K562 (cell line): ENCODE data around the gene LRP1. TPM values are rescaled to one million over a fixed set of nuclear protein-coding genes. Genes with fewer than 3 reads are reported as not detected.

Source experiments
- ATF7 ChIP-seq: fragments of 450-650 bp; IDR thresholded peaks from 2 replicates; pipeline ENCODE4 v1.7.1; 2014; ENCODE audit warnings: mild to moderate bottlenecking, moderate library complexity
- CREM ChIP-seq: IDR thresholded peaks from 2 replicates; pipeline ENCODE4 v1.6.1; 2014; ENCODE audit warnings: antibody characterized with exemption, low read depth
- ELK1 ChIP-seq: sonication (generic); formaldehyde crosslinking; IDR thresholded peaks from 2 replicates; pipeline ENCODE4 v1.8.1; 2022; ENCODE audit warnings: missing genetic modification reagents
- GATA2 ChIP-seq: sonication (generic); formaldehyde crosslinking; IDR thresholded peaks from 2 replicates; pipeline ENCODE4 v1.4.0; 2020; ENCODE audit warnings: mild to moderate bottlenecking, missing genetic modification reagents
- GTF3C2 ChIP-seq: IDR thresholded peaks from 3 replicates; pipeline ENCODE4 v1.6.1; 2011; ENCODE audit warnings: borderline replicate concordance, mild to moderate bottlenecking, moderate library complexity; ENCODE audit not compliant: insufficient read length; ENCODE audit errors: extremely low read depth
- MAX ChIP-seq: sonication (generic); formaldehyde crosslinking; IDR thresholded peaks from 2 replicates; pipeline ENCODE4 v1.9.0; 2022; ENCODE audit warnings: mild to moderate bottlenecking, missing genetic modification reagents
- MXD1 ChIP-seq: fragments of 250-450 bp; sonication (Bioruptor Pico); IDR thresholded peaks from 2 replicates; pipeline ENCODE4 v1.8.0; 2021; ENCODE audit warnings: borderline replicate concordance, mild to moderate bottlenecking, moderate library complexity; ENCODE audit not compliant: poor library complexity, severe bottlenecking
- NFRKB ChIP-seq: fragments of 450-650 bp; IDR thresholded peaks from 2 replicates; pipeline ENCODE4 v1.6.1; 2016; ENCODE audit warnings: low read depth
- PML ChIP-seq: IDR thresholded peaks from 2 replicates; pipeline ENCODE4 v1.6.1; 2012; ENCODE audit warnings: low read length, inconsistent platforms
- RFX5 ChIP-seq: IDR thresholded peaks from 2 replicates; pipeline ENCODE4 v1.6.1; 2011; ENCODE audit warnings: low read depth, mild to moderate bottlenecking, improper control_type of control experiment, low read length
- SMARCE1 ChIP-seq: fragments of 450-650 bp; IDR thresholded peaks from 2 replicates; pipeline ENCODE4 v1.7.1; 2016; ENCODE audit warnings: mild to moderate bottlenecking
- SNRNP70 ChIP-seq: fragments of 200-400 bp; formaldehyde crosslinking; optimal IDR thresholded peaks from 2 replicates; pipeline ENCODE3; 2017; ENCODE audit warnings: low read depth, low read length
- STAT6 ChIP-seq: sonication (generic); formaldehyde crosslinking; IDR thresholded peaks from 2 replicates; pipeline ENCODE4 v1.8.1; 2023; ENCODE audit warnings: mild to moderate bottlenecking, missing genetic modification reagents
- TFAP4 ChIP-seq: sonication (generic); formaldehyde crosslinking; IDR thresholded peaks from 2 replicates; pipeline ENCODE4 v1.8.0; 2022; ENCODE audit warnings: missing genetic modification reagents, mild to moderate bottlenecking, moderate library complexity, borderline replicate concordance
- UBTF ChIP-seq, 2 experiments: IDR thresholded peaks; 2 replicates each; pipeline ENCODE4 v1.6.1; 2012; ENCODE audit warnings: improper control_type of control experiment in 2 of 2, low read depth in 2 of 2, low read length in 2 of 2, borderline replicate concordance in 1 of 2
- ZBED1 ChIP-seq: IDR thresholded peaks from 2 replicates; pipeline ENCODE4 v1.6.1; 2014
- polyA plus RNA-seq, 8 experiments: library from polyadenylated mRNA; depleted of rRNA in 4 of 8; stranded (reverse) in 5 of 8; unstranded in 3 of 8; fragments of >200 nt; fragmentation: Nextera tagmentation in 2 of 8; fragmentation: Illumina TruSeq in 1 of 8; extraction: Ambion mirVana in 2 of 8; extraction: Trizol in 1 of 8; gene quantifications; 2 replicates each; pipeline versions ENCODE4 v1.2.1 to v1.2.3, GENCODE V29; 2011 to 2014; ENCODE audit warnings: inconsistent platforms in 1 of 8, missing spikeins in 1 of 8
- total RNA-seq, 7 experiments: library from RNA; depleted of rRNA in 6 of 7; stranded (reverse); fragments of >200 nt in 6 of 7; fragmentation: Illumina TruSeq in 2 of 7; extraction: Trizol in 2 of 7; gene quantifications; 2 replicates each; pipeline versions ENCODE4 v1.2.1 to v1.2.3, GENCODE V29; 2011 to 2021; ENCODE audit warnings: low replicate concordance in 1 of 7

The LRP1 gene
- total and polyA plus RNA-seq, 9 of the 15 experiments (the other 6 are each of a cell fraction or from before 2014, with no cell fraction given) = 0.04 to 0.64 (median 0.19) TPM; not detected in 2

- TF ChIP-seq SNRNP70 (no peak), ZBED1 (0 out of 2 replicates have a peak, but pooled peaks have one; percentile 43), ELK1 (CRISPR knock-in tag) (no peak), UBTF (IDR thresholded peaks at IDR 0.05; ENCODE audit: borderline replicate concordance in 1 of 2, low read depth in 2 of 2, low read length in 2 of 2) (no peak), GATA2 (CRISPR knock-in tag) (no peak), MXD1 (no peak), ATF7 (peak; percentile 37; the same call in 1 of the 2 replicates), SMARCE1 (peak; percentile 40; the same call in 1 of the 2 replicates), GTF3C2 (no peak), CREM (no peak), STAT6 (peak; percentile 51; the same call in 1 of the 2 replicates), MAX (no peak), PML (no peak; the same call in 1 of the 2 replicates), TFAP4 (CRISPR knock-in tag) (peak; percentile 29; the same call in 1 of the 2 replicates), NFRKB (no peak; the same call in 1 of the 2 replicates), RFX5 (no peak)
These were observed 40.5 kb upstream of the LRP1 start (continued) for GRCh38 chr12:57087691-57088353.
